OCI-LY1 (cell line): ENCODE results near the gene PTCH1.
A peak's percentile ranks its signal among the peaks of the same experiment; 100 is the strongest.

Experiments used
- H2AFZ ChIP-seq: fragments of 200-600 bp; sonication (generic), shearing (Covaris generic); 2 replicates; pipeline ENCODE4 v1.6.0; 2014; ENCODE audit warnings: antibody characterized with exemption, mild to moderate bottlenecking, low read length
- H3F3A ChIP-seq: fragments of 200-600 bp; sonication (generic), shearing (Covaris generic); 2 replicates; pipeline ENCODE4 v1.6.0; 2014; ENCODE audit warnings: mild to moderate bottlenecking, antibody characterized with exemption, low read length, moderate library complexity; ENCODE audit not compliant: insufficient read depth
- H3K27ac ChIP-seq: fragments of 200-600 bp; sonication (generic); 2 replicates; pipeline ENCODE4 v1.5.1; 2014; ENCODE audit warnings: low read length, mixed run types, mild to moderate bottlenecking, low read depth; ENCODE audit not compliant: poor library complexity, severe bottlenecking
- H3K27me3 ChIP-seq: fragments of 200-600 bp; sonication (generic); 2 replicates; pipeline ENCODE4 v1.6.0; 2014; ENCODE audit warnings: antibody characterized with exemption, mild to moderate bottlenecking, low read length, moderate library complexity; ENCODE audit not compliant: insufficient read depth
- H3K36me3 ChIP-seq: fragments of 200-600 bp; sonication (generic); 2 replicates; pipeline ENCODE4 v1.6.1; 2014; ENCODE audit warnings: mild to moderate bottlenecking, antibody characterized with exemption, low read length, moderate library complexity, mixed read lengths; ENCODE audit not compliant: insufficient read depth
- H3K4me1 ChIP-seq: fragments of 200-600 bp; sonication (generic); 2 replicates; pipeline ENCODE4 v1.5.1; 2014; ENCODE audit warnings: mild to moderate bottlenecking, low read length, moderate library complexity; ENCODE audit not compliant: insufficient read depth, severe bottlenecking
- H3K4me2 ChIP-seq: fragments of 200-600 bp; sonication (generic), shearing (Covaris generic); 2 replicates; pipeline ENCODE4 v1.6.1; 2014; ENCODE audit warnings: low read length
- H3K4me3 ChIP-seq: fragments of 200-600 bp; sonication (generic); 2 replicates; pipeline ENCODE4 v1.5.1; 2014; ENCODE audit warnings: low read length, low read depth, mild to moderate bottlenecking, mixed read lengths; ENCODE audit not compliant: poor library complexity, severe bottlenecking
- H3K79me2 ChIP-seq: fragments of 200-600 bp; shearing (Covaris generic); 2 replicates; pipeline ENCODE4 v1.6.1; 2016; ENCODE audit warnings: mixed run types, low read length, mixed read lengths; ENCODE audit not compliant: insufficient read depth
- H3K9ac ChIP-seq: fragments of 200-600 bp; sonication (generic), shearing (Covaris generic); 2 replicates; pipeline ENCODE4 v1.6.1; 2014; ENCODE audit warnings: mild to moderate bottlenecking, low read length, mixed read lengths
- H3K9me2 ChIP-seq: fragments of 200-600 bp; sonication (generic), shearing (Covaris generic); 2 replicates; pipeline ENCODE4 v1.6.1; 2014; ENCODE audit warnings: low read depth, mild to moderate bottlenecking, low read length, mixed read lengths
- H3K9me3 ChIP-seq: fragments of 200-600 bp; shearing (Covaris generic); 2 replicates; pipeline ENCODE4 v1.6.1; 2014; ENCODE audit warnings: low read length, mixed read lengths
- H4K20me1 ChIP-seq: fragments of 200-600 bp; sonication (generic), shearing (Covaris generic); 2 replicates; pipeline ENCODE4 v1.6.0; 2016; ENCODE audit warnings: mild to moderate bottlenecking, low read length; ENCODE audit not compliant: insufficient read depth
- CTCF ChIP-seq: fragments of 200-600 bp; sonication (generic), shearing (Covaris generic); IDR thresholded peaks from 2 replicates; pipeline ENCODE4 v1.5.1; 2017; ENCODE audit warnings: mild to moderate bottlenecking, antibody characterized with exemption, low read length, moderate library complexity, mixed read lengths
- EZH2 ChIP-seq: fragments of 200-600 bp; sonication (generic), shearing (Covaris generic); IDR thresholded peaks from 2 replicates; pipeline ENCODE4 v1.8.0; 2017; ENCODE audit warnings: borderline replicate concordance, mixed run types, mild to moderate bottlenecking, antibody characterized with exemption, low read length, moderate library complexity, mixed read lengths

The PTCH1 gene

GRCh38 chr9:95516221-95516733 is 494 bp downstream of the PTCH1 start:
- Histone ChIP-seq H3K36me3 (peaks cover 5% of the 10 kb centered on the region; the same call in 1 of the 2 replicates), H3K27ac (no peak overlapping the region), H3K9me2 (no peaks in the 10 kb centered on the region), H3K4me2 (peak overlapping the region; percentile 95), H3K27me3 (peaks cover 6% of the 10 kb centered on the region; the same call in 1 of the 2 replicates), H3K9ac (peak overlapping the region; percentile 21; the same call in 1 of the 2 replicates), H2AFZ (no peak overlapping the region), H4K20me1 (no peaks in the 10 kb centered on the region), H3K4me1 (peaks cover 30% of the 10 kb centered on the region), H3K79me2 (no peaks in the 10 kb centered on the region), H3K9me3 (no peaks in the 10 kb centered on the region; the same call in 1 of the 2 replicates), H3F3A (no peaks in the 10 kb centered on the region), H3K4me3 (peak overlapping the region; percentile 65)
- TF ChIP-seq CTCF (no peak), EZH2 (no peak)

GRCh38 chr9:95515272-95516113 is 1.3 kb downstream of the PTCH1 start:
- no peaks in the 10 kb centered on the region for H3K9me2 ChIP-seq
- no peak for TF ChIP-seq EZH2
- no peak for TF ChIP-seq CTCF
- no peaks in the 10 kb centered on the region for H3K79me2 ChIP-seq
- H3K4me1 ChIP-seq, result peaks cover 32% of the 10 kb centered on the region
- H3K9me3 ChIP-seq, result no peaks in the 10 kb centered on the region; the same call in 1 of the 2 replicates
- H3K9ac ChIP-seq, result peak overlapping the region; percentile 57
- H4K20me1 ChIP-seq, result no peaks in the 10 kb centered on the region
- no peaks in the 10 kb centered on the region for H3F3A ChIP-seq
- no peak overlapping the region for H2AFZ ChIP-seq
- H3K27me3 ChIP-seq, result peaks cover 6% of the 10 kb centered on the region; the same call in 1 of the 2 replicates
- H3K36me3 ChIP-seq, result peaks cover 5% of the 10 kb centered on the region; the same call in 1 of the 2 replicates
- H3K4me2 ChIP-seq, result peak overlapping the region; percentile 95
- peak overlapping the region; percentile 65 for H3K4me3 ChIP-seq
- H3K27ac ChIP-seq, result no peak overlapping the region

- H3K9me3 ChIP-seq, result no peaks in the 10 kb centered on the region; the same call in 1 of the 2 replicates
These were observed 2.4 kb downstream of the PTCH1 start for GRCh38 chr9:95514342-95514741.

More at GRCh38 chr9:95514342-95514741, 2.4 kb downstream of the PTCH1 start:
- no peak overlapping the region for H3K4me2 ChIP-seq
- no peaks in the 10 kb centered on the region for H3K79me2 ChIP-seq
- H3K27ac ChIP-seq, result no peak overlapping the region
- H3K27me3 ChIP-seq, result peaks cover 6% of the 10 kb centered on the region; the same call in 1 of the 2 replicates
- H3K9ac ChIP-seq, result no peak overlapping the region
- TF ChIP-seq CTCF, result no peak
- no peak for TF ChIP-seq EZH2
- no peak overlapping the region for H2AFZ ChIP-seq
- no peaks in the 10 kb centered on the region for H4K20me1 ChIP-seq
- H3K9me2 ChIP-seq, result no peaks in the 10 kb centered on the region
- H3K36me3 ChIP-seq, result peaks cover 5% of the 10 kb centered on the region; the same call in 1 of the 2 replicates
- H3K4me3 ChIP-seq, result no peak overlapping the region
- H3F3A ChIP-seq, result no peaks in the 10 kb centered on the region
- peaks cover 39% of the 10 kb centered on the region for H3K4me1 ChIP-seq
